Lung microvascular endothelial cell (primary cell): Measurements from ENCODE around the gene KIF16B. TPM values are rescaled to one million over a fixed set of nuclear protein-coding genes. Genes with fewer than 3 reads are reported as not detected.
"Not testable (repeated sequence)": the region's sequence is repeated elsewhere in the genome, so short reads cannot be mapped to it uniquely, and the experiment has no call there.

Experiments used
- DNase-seq, 2 donors: peaks; one replicate each; pipeline versions ENCODE4 v3.0.0 to v3.0.0-alpha.2; 2010; ENCODE audit warnings: low read depth in 2 of 2
- total RNA-seq: library from RNA; depleted of rRNA; stranded (reverse); fragments of >200 nt; gene quantifications from 2 replicates; pipeline ENCODE4 v1.2.1, GENCODE V29; 2014

The KIF16B gene
- total RNA-seq, 1 donor from 2014 or later = 7.7 TPM

DNA sequence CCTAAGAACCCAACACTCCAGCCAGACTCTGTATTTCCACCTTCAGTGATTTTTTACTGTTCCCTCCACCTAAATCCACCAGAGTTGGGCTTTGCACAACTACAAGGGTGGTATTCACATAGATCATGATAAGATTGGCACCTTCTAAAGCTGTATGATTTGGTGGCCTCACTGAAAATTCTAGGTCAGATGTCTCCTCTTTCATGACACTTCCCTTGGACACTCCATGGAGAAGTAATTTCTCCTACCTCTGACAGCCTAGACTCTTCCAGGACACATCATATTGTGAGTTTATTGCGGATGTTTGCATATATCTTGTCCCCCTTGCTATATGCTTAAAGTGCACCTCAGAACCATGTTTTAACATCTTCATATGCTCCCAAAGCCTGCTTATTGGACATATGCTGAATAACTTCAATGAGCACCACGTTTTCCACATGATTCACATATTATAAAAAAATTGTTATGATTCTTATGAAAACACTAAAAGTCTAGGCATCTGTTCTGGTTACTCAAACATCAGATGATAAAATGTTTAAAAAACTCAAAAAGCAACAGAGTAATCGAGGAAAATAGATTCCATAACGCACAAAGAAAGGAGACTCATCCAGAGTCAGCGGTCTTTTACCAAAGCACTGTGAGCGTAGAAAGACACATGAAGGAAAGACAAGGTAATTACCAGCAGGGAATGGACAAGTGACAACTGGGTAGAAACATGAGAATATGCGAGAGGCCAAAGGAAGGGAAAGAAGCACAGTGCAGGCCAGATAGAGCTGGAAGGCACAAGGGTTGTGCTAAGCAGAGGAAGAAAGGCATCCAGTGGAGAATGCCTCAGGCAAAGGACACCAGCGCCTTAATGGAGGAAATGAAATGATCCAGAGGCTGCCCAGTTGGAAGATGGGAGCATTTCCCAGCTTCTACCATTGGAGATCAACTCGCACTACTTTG is 46.5 kb downstream of the KIF16B start:
- no peak for DNase-seq

DNA sequence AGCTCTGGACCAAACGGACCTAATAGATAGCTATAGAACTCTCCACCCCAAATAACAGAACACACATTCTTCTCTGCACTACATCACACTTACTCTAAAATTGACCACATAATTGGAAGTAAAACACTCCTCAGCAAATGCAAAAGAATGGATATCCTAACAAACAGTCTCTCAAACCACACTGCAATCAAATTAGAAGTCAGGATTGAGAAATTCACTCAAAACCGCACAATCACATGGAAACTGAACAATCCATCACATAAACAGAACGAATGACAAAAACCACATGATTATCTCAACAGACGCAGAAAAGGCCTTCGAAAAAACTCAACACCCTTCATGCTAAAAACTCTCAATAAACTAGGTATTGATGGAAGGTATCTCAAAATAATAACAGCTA is 50.6 kb downstream of the KIF16B start:
- not testable (repeated sequence) for DNase-seq

DNA sequence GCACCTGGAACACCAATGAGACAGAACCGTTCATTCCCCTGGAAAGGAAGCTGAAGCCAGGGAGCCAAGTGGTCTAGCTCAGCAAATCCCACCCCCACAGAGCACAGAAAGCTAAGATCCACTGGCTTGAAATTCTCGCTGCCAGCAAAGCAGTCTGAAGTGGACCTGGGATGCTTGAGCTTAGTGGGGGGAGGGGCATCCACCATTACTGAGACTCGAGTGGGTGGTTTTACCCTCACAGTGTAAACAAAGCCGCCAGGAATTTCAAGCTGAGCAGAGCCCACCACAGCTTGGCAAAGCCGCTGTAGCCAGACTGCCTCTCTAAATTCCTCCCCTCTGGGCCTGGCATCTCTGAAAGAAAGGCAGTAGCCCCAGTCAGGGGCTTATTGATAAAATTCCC is 53.1 kb downstream of the KIF16B start:
- no peak for DNase-seq

DNA sequence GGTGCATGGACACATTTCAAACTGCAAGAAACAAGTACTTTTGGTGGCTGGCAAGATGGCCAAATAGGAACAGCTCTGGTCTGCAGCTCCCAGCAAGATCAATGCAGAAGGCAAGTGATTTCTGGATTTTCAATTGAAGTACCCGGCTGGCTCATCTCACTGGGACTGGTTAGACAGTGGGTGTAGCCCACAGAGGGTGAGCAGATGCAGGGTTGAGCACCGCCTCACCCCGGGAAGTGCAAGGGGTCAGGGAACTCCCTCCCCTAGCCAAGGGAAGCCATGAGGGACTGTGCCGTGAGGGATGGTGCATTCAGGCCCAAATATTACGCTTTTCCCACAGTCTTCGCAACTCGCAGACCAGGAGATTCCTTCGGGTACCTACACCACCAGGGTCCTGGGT is 53.6 kb downstream of the KIF16B start:
- DNase-seq = not testable (repeated sequence)

DNA sequence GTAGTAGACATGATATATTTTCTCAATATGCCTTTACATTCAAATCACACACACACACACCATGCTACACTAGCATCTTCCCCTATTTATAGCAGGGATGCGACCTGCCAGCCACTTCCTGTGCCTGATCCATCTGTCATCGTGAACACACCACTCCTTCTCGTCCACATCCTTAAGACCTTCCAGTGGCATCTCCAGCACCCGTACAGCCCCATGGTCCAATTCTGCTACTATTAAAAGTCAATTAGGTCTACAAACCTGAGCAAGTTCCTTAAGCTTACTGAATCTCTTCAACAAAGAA is 54.5 kb downstream of the KIF16B start:
- no peak for DNase-seq

DNA sequence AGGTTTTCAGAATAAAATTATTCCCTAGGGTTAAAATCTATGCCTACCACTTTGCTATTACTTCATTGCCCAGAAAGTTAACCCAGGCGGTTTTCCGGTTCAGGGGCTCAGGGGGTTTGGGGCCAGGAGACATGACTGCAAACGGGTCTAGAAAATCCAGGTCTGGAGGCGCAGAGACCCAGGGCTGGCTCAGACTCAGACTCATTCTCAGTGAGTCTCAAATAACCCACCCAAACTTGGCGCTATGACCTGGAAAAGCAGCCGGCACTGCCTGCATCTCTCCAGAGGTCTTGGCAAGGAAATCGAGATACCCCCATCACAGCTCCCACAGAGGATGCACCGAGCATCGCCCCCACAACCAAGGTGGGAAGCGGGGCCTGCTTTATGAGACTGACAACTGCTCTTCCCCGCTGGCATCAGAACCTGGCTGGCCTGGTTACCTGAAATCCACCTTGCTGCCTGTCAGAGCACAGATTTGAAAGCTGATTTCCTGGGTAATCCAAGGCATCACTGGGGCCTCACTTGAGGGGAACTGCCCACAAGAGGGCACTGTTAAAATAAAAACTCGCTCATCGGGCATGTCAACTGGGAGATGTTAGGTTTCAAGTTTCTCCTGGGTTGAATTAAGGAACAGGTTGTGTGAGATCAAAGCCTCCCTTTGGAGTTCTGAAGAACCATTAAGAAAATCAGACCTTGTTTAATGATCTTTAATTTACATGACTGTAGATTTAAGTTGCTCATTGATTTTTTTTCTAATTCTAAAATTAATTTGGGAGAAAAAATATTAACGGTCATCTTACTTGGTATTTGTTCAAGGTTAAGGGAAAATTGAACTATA is 55.1 kb downstream of the KIF16B start:
- DNase-seq = peak; percentile 42 to 49

DNA sequence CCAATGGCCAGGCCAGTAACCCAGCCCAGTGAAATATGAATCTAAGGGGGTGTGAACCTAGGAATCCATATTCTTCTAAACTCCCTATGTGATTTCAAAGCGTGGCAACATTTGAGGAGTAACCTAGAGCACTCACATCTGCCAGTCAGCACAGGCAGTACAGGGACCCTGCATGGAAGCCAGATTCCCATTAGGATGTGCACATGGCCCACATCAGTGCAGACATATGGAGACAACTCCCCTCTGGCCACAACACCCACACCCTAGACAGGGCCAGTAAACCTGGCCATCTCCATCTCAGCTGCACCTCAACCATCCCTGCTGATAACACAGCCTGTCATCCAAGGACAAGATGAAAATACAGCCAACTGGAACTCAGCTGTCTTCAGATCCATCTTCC is 56.5 kb downstream of the KIF16B start:
- no peak for DNase-seq

DNA sequence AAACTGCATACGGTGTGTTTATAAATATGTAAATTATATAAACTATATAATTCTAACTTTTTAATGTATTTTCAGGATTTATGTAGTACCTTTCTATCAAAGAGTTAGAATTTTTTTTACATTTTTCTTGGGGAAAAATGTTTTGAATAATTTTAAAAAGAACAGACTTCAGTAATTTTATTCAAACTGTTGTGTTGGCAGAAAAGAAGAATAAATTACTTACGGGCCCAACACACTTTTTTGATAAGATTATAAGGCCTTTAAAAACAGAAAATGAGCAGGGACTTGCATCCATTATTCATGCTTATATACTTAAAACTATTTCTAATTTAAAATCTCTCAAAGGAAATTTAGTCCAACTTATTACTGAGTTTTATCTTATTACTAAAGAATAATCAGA is 58.2 kb downstream of the KIF16B start:
- no peak for DNase-seq

DNA sequence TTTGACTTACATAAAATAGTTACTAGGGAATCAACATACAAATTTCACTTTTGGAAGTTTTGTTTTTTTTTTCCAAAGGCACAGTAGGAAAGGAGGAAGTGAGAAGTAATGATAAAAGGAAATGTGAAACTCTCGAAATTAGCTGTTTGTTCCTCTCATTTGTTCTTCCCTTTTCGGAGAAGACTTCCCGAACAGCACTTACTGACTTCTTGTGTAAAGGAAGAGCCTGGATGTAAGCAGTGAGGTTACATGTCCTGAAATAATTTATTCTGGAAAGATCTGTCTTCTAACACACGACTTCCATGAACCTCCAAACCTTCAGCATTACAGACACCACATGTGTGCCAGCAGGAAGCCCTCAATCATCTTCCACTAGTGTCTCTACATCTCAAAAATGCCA is 59.1 kb downstream of the KIF16B start:
- no peak for DNase-seq

DNA sequence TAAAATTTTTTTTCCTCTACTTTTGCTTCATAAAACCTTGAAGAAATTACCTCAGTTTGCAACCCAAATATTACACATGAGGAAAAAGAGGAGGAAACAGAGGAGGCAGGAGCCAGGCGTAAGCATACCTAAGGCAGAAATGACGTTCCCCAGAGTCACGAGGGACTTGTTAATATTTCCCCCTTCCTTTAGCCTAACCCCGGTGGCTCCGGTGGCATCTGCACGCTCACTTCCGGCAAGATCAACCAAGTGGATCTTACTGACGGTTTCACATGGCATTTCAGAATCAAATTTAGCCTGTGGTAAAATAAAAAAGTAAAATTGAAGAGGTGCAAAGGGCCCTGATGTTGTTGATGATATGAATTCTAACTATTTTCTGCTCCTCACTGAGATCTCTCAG is 67.4 kb downstream of the KIF16B start:
- no peak for DNase-seq

DNA sequence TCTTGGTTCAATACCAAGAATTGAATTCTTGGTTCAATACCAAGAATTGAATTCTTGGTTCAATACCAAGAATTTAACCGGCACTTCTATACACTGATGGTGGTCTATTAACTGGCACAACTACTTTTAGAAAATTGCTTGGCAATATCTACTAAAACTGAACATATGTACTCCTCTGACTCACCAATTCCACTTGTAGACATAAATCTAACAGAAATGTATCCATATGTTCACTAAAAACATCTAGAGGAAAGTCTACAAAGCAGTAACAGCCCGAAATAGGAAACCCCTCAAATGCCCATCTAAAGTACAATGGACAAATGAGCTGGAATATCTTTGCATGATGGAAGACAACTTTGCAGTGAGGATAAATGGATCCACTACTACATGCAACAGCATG is 71.9 kb downstream of the KIF16B start:
- DNase-seq = no peak

DNA sequence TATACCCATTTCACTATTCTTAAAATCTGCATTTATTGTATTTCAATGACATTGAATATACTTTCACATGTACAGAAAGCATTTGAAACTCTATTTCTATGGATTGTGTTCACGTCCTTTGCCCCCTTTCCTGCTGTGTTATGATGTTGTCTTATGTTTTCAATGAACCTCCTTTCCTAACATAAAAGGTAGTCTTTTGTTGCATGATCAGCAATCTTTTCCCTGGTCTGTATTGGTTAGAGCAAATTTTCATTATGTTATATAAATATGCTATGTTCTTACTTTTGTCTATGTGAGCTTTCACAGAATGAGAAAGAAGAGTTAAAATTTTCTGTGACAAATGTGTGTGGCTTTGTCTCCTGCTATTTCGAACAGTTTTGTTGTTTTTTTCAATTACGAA is 73.1 kb downstream of the KIF16B start:
- DNase-seq = no peak

DNA sequence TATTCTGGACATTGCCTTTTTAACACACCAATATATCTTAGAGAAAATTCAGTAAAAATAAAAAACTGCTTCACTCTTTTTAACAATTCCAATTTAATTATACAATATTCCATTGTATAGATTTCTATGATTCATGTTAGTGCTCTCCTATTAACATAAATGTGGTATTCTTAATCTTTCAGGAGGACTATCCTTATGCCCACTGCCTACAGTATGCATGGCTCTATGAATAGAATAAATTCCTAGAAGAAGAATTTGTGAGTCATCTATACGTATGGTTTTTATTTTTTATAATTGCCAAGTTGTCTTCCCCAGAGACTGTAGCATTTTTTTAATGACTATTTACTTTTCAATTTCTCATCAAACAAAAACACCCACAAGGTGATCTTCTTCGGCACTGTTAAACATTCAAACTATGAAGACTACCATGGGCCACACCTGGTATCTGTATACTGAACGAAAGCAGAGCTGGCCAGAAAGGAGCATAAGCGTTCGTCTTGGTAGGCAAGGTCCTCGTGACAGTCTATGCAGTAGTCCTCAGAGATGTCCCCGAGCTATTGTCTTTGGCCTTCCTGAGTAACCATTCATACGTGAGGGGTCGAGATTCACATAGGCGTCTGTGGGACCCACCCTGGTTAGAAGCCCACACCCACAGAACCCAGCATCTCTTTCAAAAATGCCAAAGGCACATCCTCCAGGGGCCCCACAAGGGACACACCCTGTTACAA is 74.6 kb downstream of the KIF16B start:
- DNase-seq = no peak

DNA sequence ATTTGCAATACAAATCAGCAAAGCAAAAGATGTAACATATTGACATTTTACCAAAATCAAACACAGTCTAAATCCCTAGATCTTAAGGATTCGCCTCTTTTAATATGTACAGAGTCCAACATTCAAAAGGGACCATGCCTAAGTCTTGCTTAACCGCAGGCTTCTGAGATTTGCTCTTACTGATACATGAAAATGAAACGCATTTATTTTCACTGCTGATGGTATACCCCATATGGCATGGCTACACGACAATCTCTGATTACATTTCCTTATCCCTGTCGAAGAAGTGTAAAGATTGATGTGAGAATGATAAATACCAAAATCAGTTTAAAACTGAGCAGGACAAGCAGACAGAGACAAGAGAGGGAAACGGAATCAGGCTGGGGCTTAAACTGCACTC is 75.4 kb downstream of the KIF16B start:
- no peak for DNase-seq

DNA sequence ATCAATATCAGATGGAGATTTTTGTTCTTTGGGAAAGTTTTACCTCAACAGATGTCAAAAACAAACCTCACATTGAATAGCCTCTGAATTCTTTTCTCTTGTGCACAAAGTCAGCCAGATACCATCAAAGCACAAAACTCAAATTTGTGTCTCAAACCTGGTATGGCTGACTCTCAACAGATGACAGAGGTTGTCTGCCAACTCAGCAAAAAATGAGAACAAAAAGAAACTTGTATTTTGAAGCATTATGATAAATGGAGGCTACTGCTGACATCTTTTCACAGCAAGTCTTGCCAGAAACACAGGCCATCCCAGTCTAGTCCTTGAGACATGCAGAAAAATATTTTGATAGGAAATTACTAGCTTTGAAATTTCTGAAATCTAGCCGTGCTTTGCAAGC is 79.8 kb downstream of the KIF16B start:
- DNase-seq = no peak

DNA sequence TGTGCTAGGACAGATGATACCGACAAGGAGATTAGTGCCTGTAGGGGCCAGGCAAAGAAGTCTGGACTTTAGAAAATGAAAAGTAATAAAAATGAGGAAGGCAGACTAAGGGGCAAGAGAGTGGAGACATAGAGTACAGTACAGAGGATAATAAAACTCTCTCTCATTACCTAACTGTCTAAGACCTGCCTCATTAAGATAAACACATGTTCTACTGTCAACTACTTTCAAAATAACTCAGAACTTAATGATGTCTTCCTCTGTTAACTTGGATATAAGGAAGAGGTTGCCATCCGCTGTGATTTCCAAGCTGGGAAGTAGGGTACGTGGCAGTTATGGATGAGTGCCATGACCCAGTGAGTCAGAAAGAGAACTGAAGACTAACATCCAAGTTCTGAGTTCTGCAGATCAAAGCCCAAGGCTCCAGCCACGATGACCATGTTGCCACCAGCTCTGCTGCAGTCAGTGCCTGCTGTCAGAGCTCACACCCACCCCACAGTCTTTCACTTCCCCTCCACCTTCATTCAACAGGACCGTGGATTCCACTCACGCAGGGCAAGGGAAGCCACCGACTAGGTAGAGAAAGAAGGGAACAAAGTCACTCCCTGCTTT is 81.8 kb downstream of the KIF16B start:
- DNase-seq = peak in 1 of 2 donors; percentile 42

DNA sequence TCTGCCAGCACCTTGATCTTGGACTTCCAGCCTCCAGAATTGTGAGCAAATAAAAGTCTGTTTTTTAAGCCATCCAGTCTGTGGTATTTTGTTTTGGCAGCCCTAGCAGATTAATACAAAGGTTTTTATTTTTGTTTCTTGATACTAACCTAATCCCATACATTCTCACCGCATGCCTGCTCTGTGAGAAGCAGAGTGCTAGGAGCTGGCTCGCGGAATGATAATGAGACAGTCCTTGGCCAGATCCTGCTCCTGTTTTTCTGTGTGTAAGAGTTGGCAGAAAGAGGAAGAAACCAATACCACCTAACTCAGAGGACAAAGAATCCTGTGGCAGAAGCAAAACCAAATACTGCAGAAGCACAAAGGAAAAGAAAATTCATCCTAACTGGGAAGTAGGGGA is 82.6 kb downstream of the KIF16B start:
- no peak for DNase-seq

DNA sequence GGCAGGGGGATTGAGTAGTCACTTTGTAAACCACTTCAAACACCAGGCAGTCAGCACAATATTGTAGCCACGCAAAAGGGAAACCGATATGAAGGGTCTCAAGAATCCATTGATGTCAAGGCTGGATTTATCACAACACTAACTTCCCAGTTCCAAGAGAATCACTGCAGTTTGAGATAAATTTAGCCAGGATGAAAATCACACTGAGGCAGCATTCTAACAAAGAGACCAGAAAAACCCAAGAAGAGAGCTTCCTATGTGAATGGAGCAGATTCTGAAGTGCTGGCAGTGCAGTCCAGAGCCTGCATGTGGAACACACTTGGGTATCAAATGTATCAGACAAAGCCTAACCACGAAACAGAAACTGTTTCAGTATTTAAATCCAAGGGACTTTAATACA is 84.6 kb downstream of the KIF16B start:
- no peak for DNase-seq

DNA sequence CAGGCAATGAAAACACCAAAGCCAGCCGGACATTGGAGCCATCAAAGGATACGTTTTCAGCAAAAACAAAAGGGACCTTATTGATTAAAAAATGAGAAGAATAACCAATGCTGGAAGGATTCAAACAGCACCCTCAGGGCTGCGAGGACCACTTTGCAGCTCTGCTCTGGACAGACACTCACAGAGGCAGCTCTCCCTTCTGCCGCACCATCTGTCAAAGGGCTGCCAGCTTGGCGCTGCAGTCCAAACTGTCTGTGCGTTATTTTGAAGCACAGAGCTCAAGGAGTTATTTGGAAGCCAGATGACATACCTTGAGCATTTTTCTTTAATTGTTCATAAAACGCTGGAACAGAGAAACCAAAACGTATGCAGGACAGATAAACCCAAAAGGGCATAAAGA is 85.2 kb downstream of the KIF16B start:
- no peak for DNase-seq

DNA sequence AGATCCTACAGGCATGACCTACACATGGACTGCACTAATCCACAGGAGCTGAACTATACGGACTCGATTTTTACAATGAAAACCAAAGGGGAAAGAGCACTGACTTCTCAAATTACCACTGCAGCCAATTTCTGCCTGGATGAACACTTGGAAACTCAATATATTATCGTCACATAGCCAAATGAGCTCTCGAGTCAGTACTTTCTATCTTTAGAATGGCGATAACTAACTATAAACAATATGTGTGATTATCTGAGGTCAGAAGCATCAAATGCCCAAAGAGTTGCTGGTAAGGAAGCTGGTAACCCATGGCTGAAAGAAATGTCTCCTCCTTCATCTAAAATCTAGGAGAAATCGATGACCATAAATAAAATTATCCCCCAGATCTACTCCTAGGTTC is 86.7 kb downstream of the KIF16B start:
- no peak for DNase-seq

DNA sequence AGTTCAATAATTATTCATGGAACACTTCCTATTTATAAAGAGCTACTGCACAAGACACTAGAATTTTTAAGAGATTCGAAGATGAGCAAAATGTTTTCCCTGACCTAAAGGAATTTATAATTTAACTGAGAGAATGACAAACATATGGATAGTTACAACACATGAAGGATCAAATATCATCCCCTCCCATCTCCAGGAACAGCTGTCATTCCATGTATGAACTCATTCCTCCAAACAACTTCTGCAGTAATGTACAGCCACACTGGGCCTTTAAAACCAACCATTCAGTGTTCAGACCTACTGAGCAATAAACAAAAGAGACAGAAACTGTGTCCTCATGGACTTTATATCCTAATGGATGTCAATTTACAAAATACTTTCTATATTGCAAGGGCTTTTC is 87.8 kb downstream of the KIF16B start:
- no peak for DNase-seq

DNA sequence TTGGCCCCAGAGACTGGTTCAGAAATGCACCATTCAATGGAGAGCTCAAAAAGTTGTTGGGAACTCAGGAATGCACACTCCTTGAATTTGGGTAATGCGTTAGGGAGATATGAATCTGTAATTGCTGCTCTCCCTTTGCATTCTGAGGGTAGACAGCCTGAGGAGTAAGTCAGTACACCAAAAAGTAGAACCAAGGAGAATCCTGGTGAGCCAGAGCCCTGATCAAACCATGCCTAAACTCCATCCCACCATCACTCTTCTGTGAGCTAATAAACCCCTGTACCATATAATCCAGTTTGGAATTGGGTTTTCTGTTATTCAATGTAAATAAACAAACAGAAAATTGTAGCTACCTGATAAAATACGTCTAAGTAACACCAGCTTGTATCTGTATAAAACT is 90.2 kb downstream of the KIF16B start:
- no peak for DNase-seq
